Measurements from ENCODE around the gene TMEM108. TPM values are rescaled to one million over a fixed set of nuclear protein-coding genes. Genes with fewer than 3 reads are reported as not detected.

TMEM108 gene
- polyA plus RNA-seq, 3 donors, result not detected

- Mint-ChIP-seq H3K4me3 (no peak overlapping the region), H3K27me3 (ENCODE audit: low read depth in 3 of 3) (peaks cover 0 to 6% (median 5%) of the 10 kb centered on the region in 3 donors), H3K36me3 (no peaks in the 10 kb centered on the region), H3K4me1 (no peaks in the 10 kb centered on the region), H3K9me3 (no peaks in the 10 kb centered on the region), H3K27ac (no peak overlapping the region)
- H3K4me3 ChIP-seq (replicated peaks in 1 of 3; ENCODE audit: low read depth in 2 of 3, low read length in 3 of 3), result no peak overlapping the region
- no peak overlapping the region for H3K9ac ChIP-seq (ENCODE audit: insufficient read depth, low read length, poor library complexity, severe bottlenecking)
- intact Hi-C loops (cut with micrococcal nuclease), result no loop called here
- no peaks in the 10 kb centered on the region for H3K36me3 ChIP-seq (replicated peaks in 1 of 2; ENCODE audit: control insufficient read depth in 1 of 2, insufficient read depth in 2 of 2, low read length in 2 of 2)
- H3K27me3 ChIP-seq (ENCODE audit: control insufficient read depth in 2 of 2, insufficient read depth in 2 of 2, low read length in 2 of 2), result no peaks in the 10 kb centered on the region
- H3K4me2 ChIP-seq (replicated peaks; ENCODE audit: extremely low read depth, low read length, poor library complexity, severe bottlenecking), result no peak overlapping the region
- no peaks in the 10 kb centered on the region for H3K9me3 ChIP-seq (replicated peaks in 1 of 2; ENCODE audit: control insufficient read depth in 1 of 2, insufficient read depth in 1 of 2, low read length in 2 of 2)
- no peaks in the 10 kb centered on the region for H3K4me1 ChIP-seq (ENCODE audit: control insufficient read depth in 1 of 2, insufficient read depth in 2 of 2, low read length in 2 of 2)
- no peak for DNase-seq
- H3K79me2 ChIP-seq (ENCODE audit: insufficient read depth, low read length), result no peaks in the 10 kb centered on the region
- H2AFZ ChIP-seq (ENCODE audit: insufficient read depth, low read depth, low read length, poor library complexity, severe bottlenecking), result no peak overlapping the region
- H3K27ac ChIP-seq (ENCODE audit: low read depth in 1 of 2, low read length in 2 of 2), result no peak overlapping the region
- no peaks in the 10 kb centered on the region for H4K20me1 ChIP-seq (ENCODE audit: insufficient read depth, low read length)
- WGBS (ENCODE audit: insufficient coverage), result 84% methylated on average over 2 of the region's 2 CpGs
- no peak for TF ChIP-seq CTCF (IDR thresholded peaks at IDR 0.05)
Observed at GRCh38 chr3:133401374-133402135, 363.4 kb downstream of the TMEM108 start.

GRCh38 chr3:133404920-133405319 is 366.7 kb downstream of the TMEM108 start:
- Histone ChIP-seq H3K9ac (ENCODE audit: insufficient read depth, low read length, poor library complexity, severe bottlenecking) (no peak overlapping the region), H3K4me2 (replicated peaks; ENCODE audit: extremely low read depth, low read length, poor library complexity, severe bottlenecking) (no peak overlapping the region), H2AFZ (ENCODE audit: insufficient read depth, low read depth, low read length, poor library complexity, severe bottlenecking) (no peak overlapping the region), H3K4me3 (replicated peaks in 1 of 3; ENCODE audit: low read depth in 2 of 3, low read length in 3 of 3) (no peak overlapping the region), H3K27me3 (ENCODE audit: control insufficient read depth in 2 of 2, insufficient read depth in 2 of 2, low read length in 2 of 2) (no peaks in the 10 kb centered on the region), H3K36me3 (replicated peaks in 1 of 2; ENCODE audit: control insufficient read depth in 1 of 2, insufficient read depth in 2 of 2, low read length in 2 of 2) (no peaks in the 10 kb centered on the region), H3K79me2 (ENCODE audit: insufficient read depth, low read length) (no peaks in the 10 kb centered on the region), H3K27ac (ENCODE audit: low read depth in 1 of 2, low read length in 2 of 2) (no peak overlapping the region), H3K4me1 (ENCODE audit: control insufficient read depth in 1 of 2, insufficient read depth in 2 of 2, low read length in 2 of 2) (no peaks in the 10 kb centered on the region), H3K9me3 (replicated peaks in 1 of 2; ENCODE audit: control insufficient read depth in 1 of 2, insufficient read depth in 1 of 2, low read length in 2 of 2) (no peaks in the 10 kb centered on the region), H4K20me1 (ENCODE audit: insufficient read depth, low read length) (no peaks in the 10 kb centered on the region)
- TF ChIP-seq CTCF (IDR thresholded peaks at IDR 0.05), result no peak
- no peak overlapping the region for H3K27ac Mint-ChIP-seq
- no peak for DNase-seq
- no peaks in the 10 kb centered on the region for H3K9me3 Mint-ChIP-seq
- no peaks in the 10 kb centered on the region for H3K4me1 Mint-ChIP-seq
- H3K4me3 Mint-ChIP-seq, result no peak overlapping the region
- intact Hi-C loops (cut with micrococcal nuclease), result no loop called here
- H3K27me3 Mint-ChIP-seq (ENCODE audit: low read depth in 3 of 3), result peaks cover 3 to 16% (median 11%) of the 10 kb centered on the region in 3 donors
- no peaks in the 10 kb centered on the region for H3K36me3 Mint-ChIP-seq
- WGBS (ENCODE audit: insufficient coverage), result 100% methylated on average over 2 of the region's 3 CpGs

All from CD14-positive monocyte (primary cell).